GM19372 (cell line): ENCODE data around the gene KRTAP9-4.
"Not testable (repeated sequence)": the region's sequence is repeated elsewhere in the genome, so short reads cannot be mapped to it uniquely, and the experiment has no call there.

Experiments
- ATAC-seq: cut with Tn5 transposase; IDR thresholded peaks from one replicate; pipeline ENCODE4 v1.9.1; 2021; ENCODE audit warnings: mild to moderate bottlenecking, low read depth, moderate library complexity; ENCODE audit not compliant: unreplicated experiment

Gene KRTAP9-4

GRCh38 chr17:41249637-41250240 lies at the start of gene KRTAP9-4:
TSS of gene KRTAP9-4 (plus strand) at chr17:41249687. CDS start at chr17:41249721, 34 bp downstream.
- not testable (repeated sequence) for ATAC-seq

- no peak for ATAC-seq
Observed at GRCh38 chr17:41211845-41212466, 37.5 kb upstream of the KRTAP9-4 start.

- no peak for ATAC-seq
Observed at GRCh38 chr17:41212524-41213169, 36.8 kb upstream of the KRTAP9-4 start.

GRCh38 chr17:41215681-41216080 lies 33.8 kb upstream of the KRTAP9-4 start:
- ATAC-seq = no peak

GRCh38 chr17:41223821-41224220 lies 25.7 kb upstream of the KRTAP9-4 start:
- ATAC-seq = no peak

GRCh38 chr17:41226051-41226450 lies 23.4 kb upstream of the KRTAP9-4 start:
- no peak for ATAC-seq

- ATAC-seq = not testable (repeated sequence)
Observed at GRCh38 chr17:41226598-41227095, 22.8 kb upstream of the KRTAP9-4 start, which contains the start of gene KRTAP9-2. TSS of gene KRTAP9-2 (plus strand) at chr17:41226648. CDS start at chr17:41226655, 7 bp downstream.

GRCh38 chr17:41230094-41230493 lies 19.4 kb upstream of the KRTAP9-4 start:
- ATAC-seq = no peak

GRCh38 chr17:41231731-41232130 lies 17.8 kb upstream of the KRTAP9-4 start:
- no peak for ATAC-seq

- ATAC-seq = not testable (repeated sequence)
Observed at GRCh38 chr17:41232399-41233105, 16.9 kb upstream of the KRTAP9-4 start, which contains the start of gene KRTAP9-3. TSS of gene KRTAP9-3 (plus strand) at chr17:41232449. CDS start at chr17:41232502, 53 bp downstream.

GRCh38 chr17:41237116-41237515 lies 12.4 kb upstream of the KRTAP9-4 start:
- ATAC-seq = not testable (repeated sequence)

- not testable (repeated sequence) for ATAC-seq
Observed at GRCh38 chr17:41237949-41238437, 11.5 kb upstream of the KRTAP9-4 start, which contains the start of gene KRTAP9-8. TSS of gene KRTAP9-8 (plus strand) at chr17:41237999. CDS start at chr17:41238052, 53 bp downstream.

- ATAC-seq = not testable (repeated sequence)
Observed at GRCh38 chr17:41246995-41247787, 2.3 kb upstream of the KRTAP9-4 start.

GRCh38 chr17:41251261-41251660 lies 1.8 kb downstream of the KRTAP9-4 start:
- ATAC-seq = no peak

GRCh38 chr17:41254861-41255260 lies 5.4 kb downstream of the KRTAP9-4 start:
- ATAC-seq = no peak

GRCh38 chr17:41255381-41256290 lies 6.1 kb downstream of the KRTAP9-4 start, which contains the start of gene KRTAP9-9:
TSS of gene KRTAP9-9 (plus strand) at chr17:41255384.
- ATAC-seq = not testable (repeated sequence)

GRCh38 chr17:41256291-41256685 lies 6.8 kb downstream of the KRTAP9-4 start:
- no peak for ATAC-seq

- ATAC-seq = no peak
Observed at GRCh38 chr17:41258406-41258805, 8.9 kb downstream of the KRTAP9-4 start.
